Measurements from ENCODE around the gene KRTAP12-1.
"Not testable (repeated sequence)": the region's sequence is repeated elsewhere in the genome, so short reads cannot be mapped to it uniquely, and the experiment has no call there.

The KRTAP12-1 gene

GRCh38 chr21:44664691-44665090 lies 17.3 kb downstream of the KRTAP12-1 start:
- no peak for DNase-seq

- not testable (repeated sequence) for DNase-seq
Observed at GRCh38 chr21:44661567-44661966, 20.4 kb downstream of the KRTAP12-1 start.

GRCh38 chr21:44658913-44659595 lies 22.9 kb downstream of the KRTAP12-1 start:
- DNase-seq = no peak

GRCh38 chr21:44658541-44658910 lies 23.4 kb downstream of the KRTAP12-1 start:
- no peak for DNase-seq

- no peak for DNase-seq
Observed at GRCh38 chr21:44657635-44658540, 24.1 kb downstream of the KRTAP12-1 start, which contains the start of gene KRTAP12-3. Gene KRTAP12-3 (plus strand): TSS chr21:44657932. CDS start chr21:44657980, 48 bp downstream.

- DNase-seq = no peak
Observed at GRCh38 chr21:44656868-44657267, 25.1 kb downstream of the KRTAP12-1 start.

GRCh38 chr21:44654576-44655175 lies 27.3 kb downstream of the KRTAP12-1 start, which contains the start of gene KRTAP12-4:
Gene KRTAP12-4 (minus strand): TSS chr21:44654659. CDS start chr21:44654614, 45 bp downstream.
- DNase-seq = no peak

- DNase-seq = no peak
Observed at GRCh38 chr21:44653656-44654575, 28.0 kb downstream of the KRTAP12-1 start.

GRCh38 chr21:44653123-44653522 lies 28.8 kb downstream of the KRTAP12-1 start:
- no peak for DNase-seq

GRCh38 chr21:44650973-44651675 lies 30.8 kb downstream of the KRTAP12-1 start:
- DNase-seq = no peak

- DNase-seq = no peak
Observed at GRCh38 chr21:44650265-44650972, 31.5 kb downstream of the KRTAP12-1 start.

GRCh38 chr21:44649521-44650100 lies 32.4 kb downstream of the KRTAP12-1 start:
- no peak for DNase-seq

- DNase-seq = no peak
Observed at GRCh38 chr21:44648557-44649311, 33.2 kb downstream of the KRTAP12-1 start.

GRCh38 chr21:44647222-44647552 lies 34.8 kb downstream of the KRTAP12-1 start:
- DNase-seq = no peak

- DNase-seq = not testable (repeated sequence)
Observed at GRCh38 chr21:44646366-44647221, 35.4 kb downstream of the KRTAP12-1 start, which contains the start of gene KRTAP10-11. Gene KRTAP10-11 (plus strand): TSS chr21:44646414. CDS start chr21:44646459, 45 bp downstream.

GRCh38 chr21:44644878-44645277 lies 37.1 kb downstream of the KRTAP12-1 start:
- no peak for DNase-seq

- DNase-seq = no peak
Observed at GRCh38 chr21:44643741-44644310, 38.1 kb downstream of the KRTAP12-1 start.

- no peak for DNase-seq
Observed at GRCh38 chr21:44640761-44641160, 41.2 kb downstream of the KRTAP12-1 start.

GRCh38 chr21:44639331-44639655 lies 42.7 kb downstream of the KRTAP12-1 start:
- no peak for DNase-seq

Data from NCI-H1105 (cell line).